Keratinocyte (primary cell): Measurements from ENCODE around the gene CASQ1. TPM values are rescaled to one million over a fixed set of nuclear protein-coding genes. Genes with fewer than 3 reads are reported as not detected.

Source experiments
- DNase-seq: peaks from one replicate; pipeline ENCODE4 v3.0.0-alpha.2; 2011; ENCODE audit warnings: low read depth, missing footprints, low spot score
- FAIRE-seq: peaks from 2 replicates; lab custom pipeline; 2011; peaks lifted over from hg19 to GRCh38; lab: Jason Lieb, UNC
- H2AFZ ChIP-seq: 2 replicates; pipeline ENCODE4 v1.6.0; 2012; ENCODE audit warnings: low read length, control low read depth, inconsistent platforms; ENCODE audit not compliant: control insufficient read depth
- H3K27ac ChIP-seq: 2 replicates; pipeline ENCODE4 v1.5.1; 2011; ENCODE audit warnings: low read length; ENCODE audit not compliant: control insufficient read depth, insufficient read depth
- H3K27me3 ChIP-seq: 3 replicates; pipeline ENCODE4 v1.6.0; 2011; ENCODE audit warnings: low read length; ENCODE audit not compliant: control insufficient read depth, insufficient read depth; ENCODE audit errors: extremely low read depth
- H3K36me3 ChIP-seq, 2 experiments: 2 replicates in 1 of 2; 3 replicates in 1 of 2; pipeline ENCODE4 v1.5.1; 2011; ENCODE audit warnings: low read length in 2 of 2, mild to moderate bottlenecking in 1 of 2; ENCODE audit not compliant: control insufficient read depth in 2 of 2, insufficient read depth in 2 of 2; ENCODE audit errors: extremely low read depth in 1 of 2
- H3K4me1 ChIP-seq: 3 replicates; pipeline ENCODE4 v1.5.1; 2011; ENCODE audit warnings: low read length; ENCODE audit not compliant: control insufficient read depth, insufficient read depth; ENCODE audit errors: extremely low read depth
- H3K4me2 ChIP-seq: 3 replicates; pipeline ENCODE4 v1.6.0; 2011; ENCODE audit warnings: low read depth, low read length; ENCODE audit not compliant: control insufficient read depth, insufficient read depth; ENCODE audit errors: extremely low read depth
- H3K4me3 ChIP-seq, 3 experiments: fragments of 200-600 bp in 1 of 3; sonication (generic) in 1 of 3; 2 replicates in 2 of 3; 3 replicates in 1 of 3; pipeline ENCODE4 v1.5.1; 2011 to 2016; ENCODE audit warnings: low read length in 3 of 3, mild to moderate bottlenecking in 3 of 3, control low read depth in 2 of 3, inconsistent platforms in 1 of 3, low read depth in 1 of 3, mixed read lengths in 1 of 3, mixed run types in 1 of 3, moderate library complexity in 1 of 3; ENCODE audit not compliant: control insufficient read depth in 2 of 3, insufficient read depth in 2 of 3; ENCODE audit errors: extremely low read depth in 1 of 3
- H3K79me2 ChIP-seq: 2 replicates; pipeline ENCODE4 v1.6.0; 2012; ENCODE audit warnings: low read length; ENCODE audit not compliant: control insufficient read depth, insufficient read depth
- H3K9ac ChIP-seq: 3 replicates; pipeline ENCODE4 v1.6.0; 2011; ENCODE audit warnings: low read length; ENCODE audit not compliant: control insufficient read depth, insufficient read depth; ENCODE audit errors: extremely low read depth
- H3K9me1 ChIP-seq: 3 replicates; pipeline ENCODE4 v1.6.0; 2011; ENCODE audit warnings: low read length; ENCODE audit not compliant: control insufficient read depth, insufficient read depth; ENCODE audit errors: extremely low read depth
- H3K9me3 ChIP-seq: 2 replicates; pipeline ENCODE4 v1.5.1; 2012; ENCODE audit warnings: low read depth, low read length; ENCODE audit not compliant: control insufficient read depth
- H4K20me1 ChIP-seq: 3 replicates; pipeline ENCODE4 v1.6.0; 2011; ENCODE audit warnings: low read length; ENCODE audit not compliant: control insufficient read depth, insufficient read depth; ENCODE audit errors: extremely low read depth
- CTCF ChIP-seq, 3 experiments: IDR thresholded peaks in 1 of 3; conservative IDR thresholded peaks in 1 of 3; optimal IDR thresholded peaks in 1 of 3; 2 replicates in 2 of 3; 3 replicates in 1 of 3; pipeline versions ENCODE3 to v1.5.1; 2011; ENCODE audit warnings: low read length in 3 of 3, mild to moderate bottlenecking in 3 of 3, moderate library complexity in 2 of 3, control low read depth in 1 of 3, inconsistent platforms in 1 of 3; ENCODE audit not compliant: insufficient read depth in 2 of 3; ENCODE audit errors: extremely low read depth in 1 of 3
- EZH2 ChIP-seq: IDR thresholded peaks from one replicate; pipeline ENCODE4 v1.6.1; 2012; ENCODE audit warnings: inconsistent platforms, mild to moderate bottlenecking, low read length, moderate library complexity
- dilution Hi-C: fragments of 300-500 bp; cut with MboI; formaldehyde crosslinking; loops from one replicate; pipeline ENCODE4 v1.7.0; 2020; ENCODE audit warnings: low sequenced_read_pairs; ENCODE audit not compliant: extremely low pct_ligation_motif_present
- polyA plus RNA-seq, 5 experiments: library from polyadenylated mRNA; depleted of rRNA in 3 of 5; stranded (reverse) in 3 of 5; stranded (forward) in 1 of 5; unstranded in 1 of 5; fragments of >200 nt; gene quantifications; 1 replicate in 1 of 5; 2 replicates in 3 of 5; 3 replicates in 1 of 5; pipeline versions ENCODE4 v1.2.1 to v1.2.3, GENCODE V29; 2011 to 2012; ENCODE audit warnings: missing spikeins in 2 of 5, low read depth in 1 of 5, low replicate concordance in 1 of 5

The CASQ1 gene
- polyA plus RNA-seq, 1 donor (not counting 4 experiments of a cell fraction or from before 2014, with no cell fraction given): not detected

DNA sequence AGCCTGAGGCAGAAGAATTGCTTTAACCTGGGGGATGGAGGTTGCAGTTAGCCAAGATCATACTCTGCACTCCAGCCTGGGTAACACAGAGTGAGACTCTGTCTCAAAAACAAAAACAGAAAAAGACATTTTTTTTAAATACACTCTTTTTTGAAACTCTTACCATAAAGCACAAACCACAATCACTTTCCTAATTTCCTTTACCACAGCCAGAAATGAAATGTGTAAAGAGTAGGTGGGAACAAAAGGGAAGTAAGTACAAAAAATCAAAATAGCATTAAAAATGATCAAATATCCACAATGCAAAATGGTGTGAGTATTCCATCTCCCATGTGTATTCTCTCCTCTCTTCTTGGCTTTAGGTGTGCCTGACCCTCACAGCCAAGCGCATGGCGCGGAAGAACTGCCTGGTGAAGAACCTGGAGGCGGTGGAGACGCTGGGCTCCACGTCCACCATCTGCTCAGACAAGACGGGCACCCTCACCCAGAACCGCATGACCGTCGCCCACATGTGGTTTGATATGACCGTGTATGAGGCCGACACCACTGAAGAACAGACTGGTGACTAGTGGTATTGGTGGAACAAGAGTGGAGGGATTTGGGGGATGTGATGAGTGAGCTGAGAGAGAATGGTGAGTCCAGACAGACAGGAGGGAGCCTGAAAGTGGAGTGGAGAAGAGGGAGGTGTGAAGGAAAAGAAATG, 24.1 kb upstream of the CASQ1 start:
- H3K9me3 ChIP-seq: no peaks in the 10 kb centered on the region
- peaks cover 4% of the 10 kb centered on the region for H3K4me1 ChIP-seq
- peaks cover 5% of the 10 kb centered on the region for H3K27me3 ChIP-seq
- H3K4me3 ChIP-seq: no peak overlapping the region
- H3K79me2 ChIP-seq: no peaks in the 10 kb centered on the region
- no peaks in the 10 kb centered on the region for H3K9me1 ChIP-seq
- no peak overlapping the region for H3K27ac ChIP-seq
- H3K4me2 ChIP-seq: no peak overlapping the region
- H3K36me3 ChIP-seq: no peaks in the 10 kb centered on the region
- TF ChIP-seq CTCF (optimal IDR thresholded peaks at IDR 0.05 in 1 of 3, IDR thresholded peaks at IDR 0.05 in 1 of 3, conservative IDR thresholded peaks at IDR 0.05 in 1 of 3; ENCODE audit: extremely low read depth in 1 of 3, insufficient read depth in 2 of 3, low read length in 3 of 3) (no peak), EZH2 (no peak)
- no peak overlapping the region for H2AFZ ChIP-seq
- no peaks in the 10 kb centered on the region for H4K20me1 ChIP-seq
- FAIRE-seq: no peak
- H3K9ac ChIP-seq: no peak overlapping the region
- dilution Hi-C loops: no loop called here
- no peak for DNase-seq

GRCh38 chr1:160167056-160167455, 23.3 kb upstream of the CASQ1 start:
- Histone ChIP-seq H3K27me3 (peaks cover 5% of the 10 kb centered on the region), H3K4me1 (peaks cover 8% of the 10 kb centered on the region), H4K20me1 (no peaks in the 10 kb centered on the region), H3K4me3 (no peak overlapping the region), H2AFZ (no peak overlapping the region), H3K9me3 (no peaks in the 10 kb centered on the region), H3K27ac (no peak overlapping the region), H3K9me1 (no peaks in the 10 kb centered on the region), H3K9ac (no peak overlapping the region), H3K36me3 (no peaks in the 10 kb centered on the region), H3K79me2 (no peaks in the 10 kb centered on the region), H3K4me2 (no peak overlapping the region)
- dilution Hi-C loops: no loop called here
- TF ChIP-seq EZH2: no peak
- no peak for TF ChIP-seq CTCF (optimal IDR thresholded peaks at IDR 0.05 in 1 of 3, IDR thresholded peaks at IDR 0.05 in 1 of 3, conservative IDR thresholded peaks at IDR 0.05 in 1 of 3; ENCODE audit: extremely low read depth in 1 of 3, insufficient read depth in 2 of 3, low read length in 3 of 3)
- FAIRE-seq (no peak), DNase-seq (no peak)
